GM12892 (cell line): Measurements from ENCODE around the gene ARHGAP31.

Experiments
- DNase-seq: peaks from one replicate; pipeline ENCODE4 v3.0.0; 2011; ENCODE audit not compliant: insufficient read length
- FAIRE-seq: peaks from 2 replicates; lab custom pipeline; 2011; peaks lifted over from hg19 to GRCh38; lab: Jason Lieb, UNC
- POLR2A ChIP-seq: IDR thresholded peaks from 2 replicates; pipeline ENCODE4 v1.6.1; 2011; ENCODE audit warnings: low read depth, low read length, control low read depth
- POLR2AphosphoS5 ChIP-seq: IDR thresholded peaks from 2 replicates; pipeline ENCODE4 v1.6.1; 2011; ENCODE audit warnings: low read depth, low read length, control low read depth
- TAF1 ChIP-seq: IDR thresholded peaks from 2 replicates; pipeline ENCODE4 v1.6.1; 2011; ENCODE audit warnings: low read depth, mild to moderate bottlenecking, control low read depth, low read length, borderline replicate concordance

The ARHGAP31 gene

GRCh38 chr3:119388577-119388976, 94.4 kb downstream of the ARHGAP31 start:
- no peak for DNase-seq
- no peak for FAIRE-seq
- TF ChIP-seq POLR2A, result no peak
- no peak for TF ChIP-seq POLR2AphosphoS5
- TF ChIP-seq TAF1, result no peak

- TF ChIP-seq POLR2A, result no peak
- TF ChIP-seq TAF1, result no peak
- TF ChIP-seq POLR2AphosphoS5, result no peak
- DNase-seq (no peak), FAIRE-seq (peak; percentile 85)
Measured at GRCh38 chr3:119395923-119396358, 101.8 kb downstream of the ARHGAP31 start.

GRCh38 chr3:119396870-119397269, 102.7 kb downstream of the ARHGAP31 start:
- no peak for DNase-seq
- no peak for FAIRE-seq
- TF ChIP-seq POLR2AphosphoS5 (no peak), TAF1 (no peak), POLR2A (no peak)

- no peak for FAIRE-seq
- DNase-seq, result no peak
- no peak for TF ChIP-seq POLR2A
- TF ChIP-seq POLR2AphosphoS5, result no peak
- TF ChIP-seq TAF1, result no peak
Measured at GRCh38 chr3:119400466-119400865, 106.3 kb downstream of the ARHGAP31 start.

GRCh38 chr3:119401069-119401468, 106.9 kb downstream of the ARHGAP31 start:
- TF ChIP-seq TAF1 (no peak), POLR2AphosphoS5 (no peak), POLR2A (no peak)
- FAIRE-seq, result peak; percentile 76
- no peak for DNase-seq

GRCh38 chr3:119401503-119402440, 107.6 kb downstream of the ARHGAP31 start:
- TF ChIP-seq TAF1 (no peak), POLR2A (no peak), POLR2AphosphoS5 (no peak)
- DNase-seq, result peak; percentile 23
- FAIRE-seq, result peak; percentile 91

GRCh38 chr3:119402791-119403190, 108.6 kb downstream of the ARHGAP31 start:
- DNase-seq, result no peak
- TF ChIP-seq POLR2A (no peak), POLR2AphosphoS5 (no peak), TAF1 (no peak)
- no peak for FAIRE-seq

GRCh38 chr3:119403201-119403600, 109.0 kb downstream of the ARHGAP31 start:
- no peak for TF ChIP-seq POLR2AphosphoS5
- no peak for TF ChIP-seq TAF1
- TF ChIP-seq POLR2A, result no peak
- DNase-seq (no peak), FAIRE-seq (no peak)

GRCh38 chr3:119405315-119405714, 111.1 kb downstream of the ARHGAP31 start:
- TF ChIP-seq POLR2AphosphoS5 (no peak), TAF1 (no peak), POLR2A (no peak)
- no peak for FAIRE-seq
- no peak for DNase-seq

- DNase-seq (no peak), FAIRE-seq (peak; percentile 79)
- TF ChIP-seq TAF1 (no peak), POLR2A (no peak), POLR2AphosphoS5 (no peak)
Measured at GRCh38 chr3:119408243-119408950, 114.2 kb downstream of the ARHGAP31 start.

- no peak for FAIRE-seq
- no peak for TF ChIP-seq POLR2AphosphoS5
- no peak for TF ChIP-seq TAF1
- no peak for DNase-seq
Measured at GRCh38 chr3:119409844-119410243, 115.7 kb downstream of the ARHGAP31 start.
